Fibroblast of skin of left quadriceps (primary cell): ENCODE results near the gene UMAD1.

ENCODE experiments used
- DNase-seq, 2 experiments: peaks; one replicate each; pipeline ENCODE4 v3.0.0-alpha.2; 2013; ENCODE audit warnings: low read depth in 2 of 2

UMAD1 gene

GRCh38 chr7:7921830-7922229, 281.3 kb downstream of the UMAD1 start:
- DNase-seq, result no peak

- no peak for DNase-seq
Observed at GRCh38 chr7:7922684-7923385, 282.3 kb downstream of the UMAD1 start.

- no peak for DNase-seq
Observed at GRCh38 chr7:7923818-7924217, 283.3 kb downstream of the UMAD1 start.

- DNase-seq, result no peak
Observed at GRCh38 chr7:7924303-7924702, 283.8 kb downstream of the UMAD1 start.
